Testis (tissue), 3 donors: Measurements from ENCODE around the gene PLET1. TPM values are rescaled to one million over a fixed set of nuclear protein-coding genes. Genes with fewer than 3 reads are reported as not detected.

Source experiments
- DNase-seq: peaks from one replicate; pipeline ENCODE4 v3.0.0-alpha.2; 2019
- H3K27ac ChIP-seq, 2 donors: fragments of 200-600 bp; sonication (generic); one replicate each; pipeline ENCODE4 v1.5.1; 2019
- H3K27me3 ChIP-seq: fragments of 200-600 bp; sonication (generic); one replicate; pipeline ENCODE4 v1.5.1; 2019
- H3K36me3 ChIP-seq: fragments of 200-600 bp; sonication (generic); one replicate; pipeline ENCODE4 v1.5.1; 2017; ENCODE audit warnings: low read depth; ENCODE audit errors: missing control alignments
- H3K4me1 ChIP-seq: fragments of 200-600 bp; sonication (generic); one replicate; pipeline ENCODE4 v1.5.1; 2019
- H3K4me3 ChIP-seq, 2 donors: fragments of 200-600 bp; sonication (generic); one replicate each; pipeline ENCODE4 v1.5.1; 2017 to 2019
- H3K9me3 ChIP-seq: fragments of 200-600 bp; sonication (generic); one replicate; pipeline ENCODE4 v1.5.1; 2017
- CTCF ChIP-seq, 3 experiments: fragments of 450-650 bp in 2 of 3; fragments of 200-600 bp in 1 of 3; sonication (generic) in 1 of 3; IDR thresholded peaks; one replicate each; pipeline ENCODE4 v1.5.1; 2016 to 2019; ENCODE audit warnings: antibody characterized with exemption in 3 of 3, mild to moderate bottlenecking in 2 of 3, moderate library complexity in 1 of 3
- POLR2A ChIP-seq: fragments of 450-650 bp; IDR thresholded peaks from one replicate; pipeline ENCODE4 v1.6.1; 2017; ENCODE audit warnings: antibody characterized with exemption, mild to moderate bottlenecking, moderate library complexity
- WGBS, 2 donors: methylation state at CpG; one replicate each; pipeline ENCODE4 v1.1.5; 2018; 5-methylcytosine and 5-hydroxymethylcytosine counted together
- intact Hi-C: fragments of 100-400 bp; cut with DNase I; formaldehyde crosslinking; loops from one replicate; pipeline ENCODE4 v1.15.1; 2023; ENCODE audit warnings: low total_unique reads
- polyA plus RNA-seq: library from polyadenylated mRNA; stranded (reverse); fragments of 350-450 nt; fragmentation: Illumina TruSeq; extraction: RNeasy Lipid Tissue Mini Kit (QIAGEN cat#74804); gene quantifications from one replicate; pipeline ENCODE4 v1.2.3, GENCODE V29; 2014; ENCODE audit warnings: low read depth, low replicate concordance; ENCODE audit not compliant: insufficient read depth
- total RNA-seq, 2 donors: library from RNA; depleted of rRNA; stranded (reverse); fragments of >200 nt; gene quantifications; one replicate each; pipeline ENCODE4 v1.2.3, GENCODE V29; 2016

The PLET1 gene
- total and polyA plus RNA-seq, 3 donors from 2014 or later: not detected

GRCh38 chr11:112226062-112226830, 34.4 kb downstream of the PLET1 start, which contains the start of gene PTS:
PTS (plus strand) TSS chr11:112226428; CDS start chr11:112226444, 16 bp downstream.
- intact Hi-C loops: no loop called here
- H3K4me1 ChIP-seq: peaks cover 7% of the 10 kb centered on the region

DNA sequence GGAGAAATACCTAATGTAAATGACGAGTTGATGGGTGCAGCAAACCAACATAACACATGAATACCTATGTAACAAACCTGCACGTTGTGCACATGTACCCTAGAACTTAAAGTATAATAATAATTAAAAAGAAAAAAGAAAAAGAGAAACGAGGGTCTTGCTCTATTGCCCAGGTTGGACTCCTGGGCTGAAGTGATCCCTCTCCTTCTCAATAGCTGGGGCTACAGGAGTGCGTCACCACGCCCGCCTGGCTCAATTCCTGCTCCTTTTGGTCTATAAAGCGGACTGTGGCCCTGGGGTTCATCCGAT, 35.0 kb downstream of the PLET1 start:
- Histone ChIP-seq H3K27me3 (no peaks in the 10 kb centered on the region), H3K4me3 (peak overlapping the region; percentile 66 to 79), H3K36me3 (no peaks in the 10 kb centered on the region), H3K4me1 (peaks cover 7% of the 10 kb centered on the region), H3K9me3 (no peaks in the 10 kb centered on the region), H3K27ac (peak overlapping the region; percentile 92 to 95)
- intact Hi-C loops: no loop called here
- no peak for DNase-seq
- WGBS, 2 donors: 12 to 17% methylated on average over 8 of the region's 8 CpGs
- TF ChIP-seq CTCF (IDR thresholded peaks at IDR 0.05) (no peak), POLR2A (no peak)

More at GRCh38 chr11:112226062-112226830, 34.4 kb downstream of the PLET1 start, which contains the start of gene PTS:
- Histone ChIP-seq H3K36me3 (no peaks in the 10 kb centered on the region), H3K27me3 (no peaks in the 10 kb centered on the region), H3K27ac (peak within 1 kb of the TSS; percentile 92 to 95), H3K9me3 (no peaks in the 10 kb centered on the region), H3K4me3 (peak within 1 kb of the TSS; percentile 66 to 79)
- peak; percentile 87 for DNase-seq
- 0% methylated on average over 4 to 58 of the region's 70 CpGs for WGBS, 2 donors
- peak in 1 of 3 experiments; percentile 7 for TF ChIP-seq CTCF (IDR thresholded peaks at IDR 0.05)
- TF ChIP-seq POLR2A: peak; percentile 63

DNA sequence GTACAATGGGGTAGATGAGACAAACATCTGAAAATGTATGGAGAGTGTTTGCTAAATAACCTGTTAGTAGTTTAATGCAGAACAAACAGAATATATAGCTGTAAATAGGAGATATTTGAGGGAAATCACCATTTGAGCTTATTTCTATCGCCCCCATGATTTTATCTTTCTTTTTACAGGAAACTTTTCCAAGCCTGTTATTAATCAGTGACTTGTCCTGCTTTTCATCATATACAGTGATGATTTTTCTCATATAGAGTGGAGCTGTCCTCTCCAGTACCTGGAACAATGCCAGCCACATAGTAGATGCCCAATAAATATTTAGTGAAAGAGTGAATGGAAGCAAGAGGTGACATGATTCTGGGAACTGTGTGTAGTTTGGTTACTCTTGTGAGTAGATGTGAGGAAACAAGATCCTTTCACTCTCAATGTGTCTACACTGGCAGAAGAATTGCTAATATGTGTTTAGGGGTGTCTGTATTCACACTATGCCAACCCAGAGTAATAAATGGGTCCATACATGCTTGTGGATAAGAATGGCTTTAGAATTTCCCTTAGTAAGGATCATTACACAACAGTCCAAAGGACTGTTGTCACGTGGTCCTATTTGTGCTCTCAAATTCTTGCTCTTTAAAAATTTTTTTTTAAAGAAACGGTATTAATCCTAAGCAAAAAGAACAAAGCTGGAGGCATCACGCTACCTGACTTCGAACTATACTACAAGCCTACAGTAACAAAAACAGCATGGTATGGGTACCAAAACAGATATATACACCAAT, 36.7 kb downstream of the PLET1 start:
- Histone ChIP-seq H3K4me1 (peaks cover 7% of the 10 kb centered on the region), H3K27me3 (no peaks in the 10 kb centered on the region), H3K9me3 (no peaks in the 10 kb centered on the region), H3K4me3 (no peak overlapping the region), H3K27ac (no peak overlapping the region), H3K36me3 (no peaks in the 10 kb centered on the region)
- no peak for DNase-seq
- WGBS, 2 donors: 93 to 95% methylated on average over 5 of the region's 5 CpGs
- intact Hi-C loops: loop anchor here (5.0 kb wide), 1 partner anchor 58 kb away; no protein-coding TSS in a partner anchor
- TF ChIP-seq POLR2A (no peak), CTCF (IDR thresholded peaks at IDR 0.05) (no peak)

GRCh38 chr11:112223121-112223520, 37.5 kb downstream of the PLET1 start:
- 61 to 62% methylated on average over 1 of the region's 1 CpG for WGBS, 2 donors
- H3K4me3 ChIP-seq: no peak overlapping the region
- H3K36me3 ChIP-seq: no peaks in the 10 kb centered on the region
- peaks cover 7% of the 10 kb centered on the region for H3K4me1 ChIP-seq
- intact Hi-C loops: loop anchor here (5.0 kb wide), 1 partner anchor 59 kb away; no protein-coding TSS in a partner anchor
- TF ChIP-seq CTCF (IDR thresholded peaks at IDR 0.05) (no peak), POLR2A (no peak)
- no peaks in the 10 kb centered on the region for H3K27me3 ChIP-seq
- no peak for DNase-seq
- H3K27ac ChIP-seq: no peak overlapping the region
- H3K9me3 ChIP-seq: no peaks in the 10 kb centered on the region
